GM12801 (cell line): ENCODE measurements around the gene MORC2.

Experiments used
- CTCF ChIP-seq: IDR thresholded peaks from one replicate; pipeline ENCODE4 v1.5.1; 2011; ENCODE audit warnings: control low read depth; ENCODE audit not compliant: insufficient read length; ENCODE audit errors: extremely low read depth

Gene MORC2

GRCh38 chr22:30892286-30892685, 76.3 kb downstream of the MORC2 start:
- no peak for TF ChIP-seq CTCF

GRCh38 chr22:30891781-30892180, 76.8 kb downstream of the MORC2 start:
- TF ChIP-seq CTCF, result no peak

- TF ChIP-seq CTCF, result no peak
Measured at GRCh38 chr22:30891443-30891755, 77.2 kb downstream of the MORC2 start.

- no peak for TF ChIP-seq CTCF
Measured at GRCh38 chr22:30890686-30891442, 77.7 kb downstream of the MORC2 start.

GRCh38 chr22:30889996-30890480, 78.5 kb downstream of the MORC2 start:
- no peak for TF ChIP-seq CTCF

GRCh38 chr22:30889268-30889995, 79.1 kb downstream of the MORC2 start:
- TF ChIP-seq CTCF, result no peak

GRCh38 chr22:30887861-30888260, 80.7 kb downstream of the MORC2 start:
- no peak for TF ChIP-seq CTCF
